RPMI8226 (cell line): ENCODE measurements around the gene SLN.

ENCODE experiments used
- DNase-seq: peaks from one replicate; pipeline ENCODE4 v3.0.0-alpha.2; 2015

The SLN gene

DNA sequence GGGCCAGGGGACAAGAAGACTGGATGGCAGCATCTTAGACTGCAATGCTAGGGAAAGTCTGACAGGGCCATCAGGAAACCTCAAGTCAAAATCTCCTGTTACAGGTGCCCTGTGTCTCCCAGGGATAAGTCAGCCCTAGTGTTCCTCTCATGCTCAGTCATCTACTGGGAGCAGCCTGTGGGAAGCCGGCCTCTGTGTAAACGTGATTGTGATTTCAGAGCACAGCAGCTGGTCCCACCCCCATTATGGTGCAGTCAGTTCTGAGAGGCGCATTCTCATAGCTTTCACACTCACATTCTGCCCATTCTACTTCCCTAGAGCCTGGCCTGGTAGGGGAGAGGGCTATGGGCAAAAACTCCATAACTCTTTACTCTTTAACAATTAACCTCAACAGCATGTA is 7.2 kb upstream of the SLN start:
- no peak for DNase-seq

DNA sequence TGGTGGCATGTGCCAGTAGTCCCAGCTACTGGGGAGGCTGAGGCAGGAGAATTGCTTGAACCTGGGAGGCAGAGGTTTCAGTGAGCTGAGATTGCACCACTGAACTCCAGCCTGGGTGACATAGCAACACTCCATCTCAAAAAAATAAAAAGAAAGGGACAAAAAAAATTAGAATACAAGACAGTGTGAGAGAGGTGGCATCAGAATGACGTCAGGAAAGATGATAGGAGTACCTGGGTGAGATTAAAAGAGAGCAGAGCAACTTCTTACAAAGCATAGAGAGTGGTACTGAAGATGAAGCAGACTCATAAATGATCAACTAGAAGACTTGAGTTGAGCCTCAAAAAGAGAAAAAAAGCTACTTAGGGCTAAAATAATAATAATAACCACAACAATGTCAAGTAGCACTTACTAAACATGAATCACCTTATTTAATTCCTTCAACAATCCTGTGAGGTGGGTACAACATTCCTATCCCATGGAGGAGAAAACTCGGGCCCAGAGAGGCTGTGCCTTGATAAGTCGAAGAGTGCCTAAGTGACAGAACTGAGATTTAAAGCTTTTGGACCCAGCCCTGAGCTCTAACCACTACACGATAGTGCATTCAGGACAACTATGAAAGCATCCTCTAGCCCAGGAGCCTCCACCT is 5.2 kb upstream of the SLN start:
- no peak for DNase-seq

DNA sequence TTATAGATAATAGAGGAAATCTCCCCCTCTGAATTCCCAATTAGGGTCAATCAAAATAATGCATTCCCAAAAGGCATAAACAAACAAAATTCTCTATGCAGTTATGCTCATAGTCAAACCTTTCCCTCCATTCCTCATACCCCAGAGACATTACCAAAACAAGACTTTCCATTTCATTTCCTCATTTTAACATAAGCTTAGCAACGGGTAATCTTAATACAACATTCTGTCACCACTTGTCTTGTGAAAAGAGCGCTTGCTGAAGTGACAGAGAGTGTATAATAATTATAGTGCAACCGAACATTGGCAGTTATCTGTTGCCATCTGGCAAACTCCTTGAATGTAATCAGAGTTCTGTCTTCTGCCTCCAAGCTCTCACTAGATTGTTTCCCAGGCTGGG is 1.2 kb upstream of the SLN start:
- DNase-seq = no peak

DNA sequence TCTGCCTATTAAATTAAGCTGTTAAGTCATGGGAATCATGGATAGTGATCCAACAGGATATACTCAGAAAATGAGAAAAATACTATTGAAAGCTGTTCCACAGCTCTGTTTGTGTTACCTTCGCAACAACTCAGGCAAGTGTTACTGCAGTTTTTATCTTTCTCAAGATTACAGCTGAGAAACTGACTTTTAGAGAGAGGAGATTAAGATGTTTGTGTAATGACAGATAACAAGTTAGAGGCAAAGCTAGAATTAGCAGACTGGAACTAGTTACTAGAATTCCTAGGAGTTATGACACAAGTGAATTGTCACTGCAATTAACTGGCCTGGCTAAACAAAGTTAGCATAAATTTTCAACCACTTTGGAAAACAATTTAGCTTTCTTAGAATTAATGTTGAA is 1.6 kb downstream of the SLN start:
- DNase-seq = no peak

DNA sequence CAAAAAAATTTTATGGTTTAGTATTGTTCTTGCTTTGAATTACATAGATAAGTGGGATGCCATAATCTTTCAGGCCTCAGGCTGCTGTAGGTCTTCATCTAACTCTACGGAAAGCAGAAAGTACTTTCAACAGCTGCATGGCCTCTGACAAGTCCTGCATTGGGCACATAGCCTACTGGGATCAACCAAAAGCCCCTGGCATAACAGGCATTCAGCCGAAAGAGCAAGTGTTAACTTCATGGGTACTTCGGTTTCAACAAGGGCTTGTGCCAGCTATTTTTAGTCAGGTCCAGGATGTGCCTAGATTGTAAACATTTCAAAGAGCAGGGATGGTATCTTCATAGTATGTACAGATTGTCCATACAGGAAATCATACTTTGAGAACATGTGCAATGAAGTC is 3.1 kb downstream of the SLN start:
- no peak for DNase-seq

DNA sequence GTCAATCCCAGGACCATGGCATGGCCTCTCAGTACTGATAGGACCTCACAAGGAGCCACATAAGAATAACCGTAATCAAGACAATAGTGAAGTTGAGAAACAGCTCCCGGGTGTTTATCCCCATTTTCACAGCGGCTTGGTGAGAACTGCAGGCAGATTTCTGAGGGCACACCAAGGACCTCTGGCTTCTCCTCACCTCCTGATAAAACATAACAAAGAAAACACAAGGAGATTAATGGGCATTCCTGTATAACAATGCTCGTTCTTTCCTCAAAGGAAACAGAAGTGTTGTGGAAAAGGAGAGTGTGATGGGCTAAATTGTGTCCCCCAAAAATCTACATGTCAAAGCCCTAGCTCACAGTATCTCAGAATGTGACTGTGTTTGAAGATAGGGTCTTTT is 4.0 kb downstream of the SLN start:
- DNase-seq = no peak

DNA sequence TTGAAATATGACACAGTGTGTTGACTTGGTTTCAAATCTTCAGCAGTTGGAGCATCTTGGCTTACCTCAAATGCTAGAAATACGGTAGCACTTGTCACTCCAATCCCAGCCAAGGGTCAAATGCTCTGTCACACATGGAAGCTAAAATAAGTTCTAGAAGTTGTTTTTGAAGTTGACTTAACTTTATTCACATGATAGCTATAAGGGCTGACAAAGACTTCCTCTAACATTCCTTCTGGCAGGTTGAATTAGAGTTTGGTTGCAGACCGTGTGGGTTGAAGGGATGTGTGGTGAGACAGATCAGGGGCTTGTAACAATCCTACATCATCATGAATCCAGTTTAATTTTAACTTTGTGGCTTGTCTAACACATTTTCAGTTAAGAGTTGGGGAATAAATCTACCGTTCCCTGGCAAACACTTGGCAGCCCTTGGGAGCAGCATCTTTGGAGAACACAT is 4.6 kb downstream of the SLN start:
- DNase-seq = no peak

DNA sequence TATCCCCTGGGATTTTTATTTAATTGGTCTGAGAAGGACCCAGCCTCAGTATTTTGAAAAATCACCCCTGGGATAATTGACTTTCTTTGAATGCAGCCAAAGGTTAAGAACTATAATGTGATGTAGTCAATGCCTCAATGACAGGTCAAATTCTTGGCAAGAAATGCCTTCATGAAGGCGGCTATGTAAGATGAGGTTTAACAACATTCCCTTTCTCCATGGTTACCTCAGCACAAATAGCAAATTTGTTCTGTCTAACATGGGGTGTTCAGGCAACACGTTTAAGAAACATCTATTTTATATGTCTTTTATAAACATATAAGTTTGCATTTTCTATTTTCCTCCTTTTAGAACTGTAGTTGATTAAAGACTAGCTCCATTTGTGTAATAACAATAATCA is 5.3 kb downstream of the SLN start:
- no peak for DNase-seq

DNA sequence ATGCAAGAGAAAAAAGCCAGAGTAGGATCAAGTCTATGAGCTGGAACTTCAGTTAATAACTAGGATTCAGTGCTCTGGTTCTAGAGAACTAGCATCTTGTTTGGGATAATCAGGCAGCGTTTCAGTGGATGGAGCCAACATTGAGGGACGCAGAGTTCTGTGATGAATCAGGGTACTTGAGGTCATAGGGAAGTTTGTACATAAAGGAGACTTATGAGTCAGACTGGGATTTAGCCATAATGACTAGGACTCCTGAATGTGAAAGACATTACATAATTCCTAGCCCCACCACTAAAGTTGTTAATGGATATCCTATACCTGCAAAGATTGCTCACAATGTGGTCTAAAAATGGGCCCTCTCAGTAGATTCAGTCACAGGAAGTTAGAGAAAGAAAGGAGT is 6.8 kb downstream of the SLN start:
- DNase-seq = no peak

DNA sequence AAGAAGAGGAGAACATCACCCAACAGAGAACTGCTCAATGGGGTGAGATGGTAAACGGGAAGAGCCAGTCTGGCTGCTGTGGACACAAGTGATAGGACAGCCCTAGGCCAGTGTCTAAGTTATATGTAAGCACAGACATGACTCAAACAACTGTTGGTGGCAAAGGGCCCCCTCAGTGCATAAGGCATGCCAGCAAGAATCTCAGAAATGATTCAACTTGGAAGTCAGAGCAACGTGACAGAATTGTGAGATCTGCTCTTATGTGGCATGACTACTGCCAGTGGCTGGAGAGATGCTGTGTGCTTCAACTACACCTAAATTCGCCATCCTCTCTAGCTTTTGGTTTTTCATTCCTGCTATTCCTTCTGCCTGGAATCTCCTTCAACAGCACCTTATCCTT is 7.4 kb downstream of the SLN start:
- DNase-seq = no peak

DNA sequence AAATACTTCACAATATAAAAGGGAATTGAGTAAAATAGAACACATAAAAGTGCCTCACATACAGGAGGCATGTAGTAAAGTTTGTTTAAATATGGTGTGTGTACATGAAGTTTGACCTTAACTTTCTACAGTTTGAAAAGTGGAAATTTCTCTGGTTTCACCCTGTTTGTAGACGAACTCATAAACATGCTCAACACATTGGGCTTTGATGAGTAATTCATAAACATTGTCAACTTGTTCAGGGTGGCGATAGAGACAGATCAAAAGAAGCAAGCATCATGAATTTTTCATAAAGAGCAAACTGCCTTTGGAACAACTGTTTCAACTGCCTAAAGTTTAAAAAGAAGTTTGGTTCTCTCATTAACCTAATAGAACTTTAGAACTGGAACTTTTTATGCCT is 9.1 kb downstream of the SLN start:
- no peak for DNase-seq

DNA sequence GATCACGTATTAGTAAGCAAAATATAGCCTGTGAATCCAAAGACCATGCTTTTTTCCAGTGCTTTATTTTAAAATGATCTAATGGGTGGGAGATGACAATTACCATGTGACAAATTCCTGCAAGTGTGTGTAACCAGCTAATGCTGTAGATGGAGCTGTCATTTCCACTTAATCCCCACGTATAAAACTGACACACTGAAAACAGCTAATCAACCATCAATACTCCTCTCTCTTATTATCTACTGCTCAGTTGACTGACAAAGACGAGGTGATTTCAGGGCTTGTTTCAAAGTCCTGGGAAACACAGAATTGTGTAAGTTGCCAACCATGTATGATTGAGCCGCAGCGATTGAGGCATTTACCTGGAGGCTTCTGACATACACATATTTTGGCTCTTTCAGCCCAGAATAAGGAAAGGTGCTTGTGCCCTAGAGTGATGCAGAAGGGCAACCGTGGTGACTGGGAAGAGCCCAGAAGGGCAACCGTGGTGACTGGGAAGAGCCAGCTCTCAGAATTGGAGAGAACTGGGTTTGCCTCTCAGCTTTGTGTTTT is 9.7 kb downstream of the SLN start:
- no peak for DNase-seq

DNA sequence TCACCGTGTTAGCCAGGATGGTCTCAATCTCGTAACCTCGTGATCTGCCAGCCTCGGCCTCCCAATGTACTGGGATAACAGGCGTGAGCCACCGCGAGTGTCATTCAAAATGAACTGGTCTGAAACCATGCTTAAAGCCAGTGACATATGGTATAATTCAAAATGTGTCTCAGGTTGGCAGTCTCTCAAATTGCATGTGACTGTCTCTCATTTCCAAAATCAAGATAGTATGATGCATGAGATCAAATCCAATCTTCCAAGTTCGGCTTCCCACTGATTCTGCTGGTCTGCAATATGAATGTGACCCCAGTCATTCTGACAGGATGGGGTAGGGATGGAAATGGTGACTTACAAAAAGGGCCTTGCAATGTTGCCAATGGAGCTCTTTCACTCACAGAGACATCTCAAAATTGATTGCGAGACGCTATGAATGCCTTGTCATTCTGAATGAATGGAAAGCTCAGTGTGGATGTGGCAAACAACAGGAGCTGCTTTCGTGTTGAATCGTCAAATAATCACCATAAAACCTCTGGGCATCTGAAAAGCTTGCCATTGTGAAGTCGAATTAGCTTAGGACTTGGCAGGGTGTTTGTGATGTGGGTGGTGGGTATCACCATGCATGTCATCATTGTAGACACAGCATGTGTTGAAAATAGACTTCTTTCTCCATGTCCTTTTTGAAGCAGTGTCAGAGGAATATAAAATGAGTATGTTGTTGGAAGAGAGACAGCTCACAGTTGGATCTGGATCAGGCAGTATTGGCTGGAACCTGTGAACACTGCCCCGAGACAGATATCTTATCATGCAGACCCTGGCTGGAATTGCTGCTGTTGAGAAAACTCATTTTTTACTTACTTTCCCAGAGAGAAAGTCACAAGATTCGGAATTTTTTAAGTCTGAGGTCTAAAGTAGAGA is 12.2 kb downstream of the SLN start:
- no peak for DNase-seq

DNA sequence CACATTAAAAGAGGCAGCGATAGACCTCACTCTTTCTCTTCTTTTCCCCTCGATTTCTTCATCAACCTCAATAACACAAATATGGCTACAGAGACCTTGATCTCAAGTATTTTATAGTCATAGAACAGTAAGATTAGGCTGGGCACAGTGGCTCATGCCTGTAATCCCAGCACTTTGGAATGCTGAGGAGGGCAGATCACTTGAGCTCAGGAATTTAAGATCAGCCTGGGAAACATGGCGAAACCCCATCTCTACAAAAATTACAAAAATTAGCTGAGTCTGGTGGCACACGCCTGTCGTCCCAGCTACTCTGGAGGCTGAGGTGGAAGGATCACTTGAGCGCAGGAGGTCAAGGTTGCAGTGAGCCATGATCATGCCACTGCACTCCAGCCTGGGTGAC is 14.6 kb downstream of the SLN start:
- DNase-seq = no peak

DNA sequence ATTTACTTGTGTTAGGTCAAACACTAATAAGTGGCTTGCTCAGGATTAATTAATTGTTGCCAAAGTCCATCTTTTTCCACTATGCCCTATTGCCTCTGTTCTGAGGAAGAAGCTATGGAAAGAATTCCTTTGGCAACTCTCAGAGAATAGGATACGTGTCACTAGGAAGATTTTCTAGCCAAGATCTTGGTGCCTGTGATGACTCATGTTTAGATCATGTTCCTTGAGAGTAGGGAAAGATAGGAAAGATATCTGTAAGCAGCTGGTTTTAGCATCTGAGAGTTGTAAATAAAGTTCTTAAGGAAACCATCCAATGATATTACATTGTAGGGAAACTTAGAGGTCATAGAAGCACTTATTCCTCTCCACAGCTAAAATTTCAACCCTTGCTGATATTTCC is 15.7 kb downstream of the SLN start:
- no peak for DNase-seq

DNA sequence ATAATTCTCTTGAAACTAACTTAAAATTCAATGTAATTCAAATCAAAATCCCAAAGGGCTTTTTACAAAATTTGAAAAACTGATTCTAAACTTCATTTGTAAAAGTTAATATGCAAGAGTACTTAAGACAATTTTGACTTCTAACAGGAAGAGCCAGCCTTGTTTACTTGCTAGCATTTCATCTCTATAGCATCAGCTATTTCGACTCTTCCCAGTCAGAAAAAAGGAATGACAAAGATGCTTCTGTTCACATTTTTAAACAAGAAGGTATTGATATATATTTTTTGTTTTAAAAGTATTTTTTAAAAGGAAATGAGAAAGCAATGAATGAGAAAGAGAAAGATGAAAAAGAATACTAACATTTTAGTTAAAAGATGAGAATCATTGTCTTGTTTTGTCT is 16.4 kb downstream of the SLN start:
- no peak for DNase-seq

DNA sequence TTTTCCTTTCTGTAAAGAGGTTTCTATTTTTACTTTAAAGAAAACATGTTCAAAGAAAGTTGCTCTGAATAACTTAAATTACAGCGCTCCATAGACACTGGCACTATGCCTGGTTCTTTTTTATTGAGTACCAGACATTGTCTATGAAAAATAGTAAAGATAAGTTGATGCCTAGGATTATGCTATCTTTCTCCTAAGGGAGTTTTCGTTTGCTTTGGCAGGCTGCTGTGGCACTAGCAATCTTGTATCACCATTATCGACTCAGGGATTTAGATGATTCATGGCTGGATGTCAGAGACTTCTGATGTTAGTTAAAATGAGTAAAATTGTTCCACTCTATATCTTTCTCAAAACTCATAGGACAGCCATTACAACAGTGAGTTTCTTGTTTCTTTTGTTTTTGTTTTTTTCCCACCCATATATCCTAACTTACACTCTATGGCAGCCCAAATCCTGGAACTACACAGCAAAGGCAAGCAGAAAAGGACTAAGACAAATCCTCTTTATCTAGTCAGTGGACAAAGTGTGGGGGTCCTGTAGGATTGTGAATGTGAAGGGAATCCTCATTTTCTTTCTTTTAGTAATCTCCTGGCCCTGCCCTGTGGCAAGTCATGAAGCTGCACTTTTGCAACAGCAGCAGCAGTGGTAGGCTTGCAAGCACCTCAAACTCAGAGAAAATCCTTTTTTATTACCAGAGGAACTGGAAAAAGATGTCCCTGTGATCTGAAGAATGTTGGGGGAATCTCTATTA is 20.7 kb downstream of the SLN start:
- DNase-seq = no peak

DNA sequence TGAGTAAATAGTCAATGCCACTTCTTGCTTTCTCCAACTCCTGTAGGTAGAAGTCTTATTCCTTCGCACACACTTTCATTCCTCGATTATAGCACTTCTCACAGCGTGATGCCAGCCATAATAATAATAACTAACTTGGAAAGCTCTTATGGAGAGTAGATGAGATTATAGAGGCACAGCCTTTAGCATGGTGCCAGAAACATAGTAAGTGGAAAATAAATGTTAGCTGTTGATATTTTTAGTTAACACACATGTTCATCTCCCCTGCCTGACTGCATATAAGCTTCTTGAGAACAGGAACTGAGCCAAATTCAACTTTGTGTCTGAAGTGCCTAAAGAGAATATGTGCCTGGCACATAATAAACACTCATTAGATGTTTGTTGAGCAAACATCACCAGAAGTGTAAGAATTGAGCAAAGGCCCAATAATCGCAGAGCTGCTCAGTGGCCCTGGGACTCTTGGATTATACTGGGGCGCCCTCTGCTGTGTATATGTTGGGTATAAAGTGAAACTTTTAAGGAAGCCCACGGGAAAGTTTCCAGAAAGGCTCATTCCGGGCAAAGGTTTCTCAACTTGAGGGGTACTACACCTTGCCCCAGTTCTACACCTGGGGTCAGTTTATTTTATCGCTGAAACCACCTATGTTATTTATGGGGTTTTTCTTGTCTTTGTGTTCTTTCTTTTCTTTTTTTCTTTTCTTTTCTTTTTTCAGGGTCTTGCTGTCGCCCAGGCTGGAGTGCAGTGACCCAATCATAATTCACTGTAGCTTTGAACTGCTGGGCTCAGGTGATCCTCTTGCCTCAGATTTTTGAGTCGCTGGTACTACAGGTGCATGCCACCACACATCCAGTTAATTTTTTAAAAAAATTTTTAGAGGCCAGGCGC is 22.3 kb downstream of the SLN start:
- peak; percentile 79 for DNase-seq

DNA sequence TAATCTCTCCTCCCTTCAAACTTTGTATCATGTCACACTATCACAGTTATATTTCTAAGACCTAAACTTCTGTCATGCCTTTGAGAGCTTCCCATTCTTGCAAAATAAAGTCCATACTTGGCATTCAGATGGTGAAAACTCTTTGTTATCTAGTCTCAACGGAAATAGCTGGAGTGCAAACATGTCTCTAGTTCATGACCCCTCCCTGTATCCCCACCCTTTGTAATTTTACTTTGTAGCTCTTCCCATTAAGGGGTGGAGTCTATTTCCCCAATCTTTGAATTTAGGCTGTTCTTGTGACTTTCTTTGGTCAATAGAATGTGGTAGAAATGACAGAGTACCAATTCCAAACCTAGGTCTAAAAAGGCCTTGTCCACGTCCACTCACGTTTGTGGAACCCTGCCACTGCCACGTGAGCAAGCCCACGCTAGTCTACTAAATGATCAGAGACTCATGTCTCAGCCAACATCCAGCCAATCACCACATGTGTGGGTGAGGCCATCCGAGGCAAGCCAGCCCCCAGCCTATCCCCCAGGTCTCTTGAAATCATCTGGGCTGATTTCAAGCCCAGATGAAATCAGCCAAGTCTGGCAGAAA is 23.4 kb downstream of the SLN start:
- DNase-seq = no peak

DNA sequence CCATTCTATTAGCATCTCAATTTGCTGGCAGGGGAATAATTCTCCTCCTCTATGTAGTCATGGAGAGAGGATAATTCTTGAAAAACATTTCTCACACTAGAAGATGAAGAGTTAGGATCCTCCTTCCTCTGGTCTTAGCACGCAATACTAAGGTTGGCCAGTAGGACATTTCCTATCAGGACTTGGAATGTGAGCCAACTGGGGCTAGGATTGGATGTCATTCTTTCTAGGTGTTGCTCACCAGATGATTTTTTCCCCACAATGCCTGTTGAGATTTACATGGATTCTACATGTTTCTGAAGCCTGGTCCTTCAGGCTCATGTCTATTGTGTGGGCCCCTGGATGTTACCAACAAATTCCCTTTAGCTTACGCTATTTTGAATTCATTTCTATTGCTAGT is 28.0 kb downstream of the SLN start:
- no peak for DNase-seq

DNA sequence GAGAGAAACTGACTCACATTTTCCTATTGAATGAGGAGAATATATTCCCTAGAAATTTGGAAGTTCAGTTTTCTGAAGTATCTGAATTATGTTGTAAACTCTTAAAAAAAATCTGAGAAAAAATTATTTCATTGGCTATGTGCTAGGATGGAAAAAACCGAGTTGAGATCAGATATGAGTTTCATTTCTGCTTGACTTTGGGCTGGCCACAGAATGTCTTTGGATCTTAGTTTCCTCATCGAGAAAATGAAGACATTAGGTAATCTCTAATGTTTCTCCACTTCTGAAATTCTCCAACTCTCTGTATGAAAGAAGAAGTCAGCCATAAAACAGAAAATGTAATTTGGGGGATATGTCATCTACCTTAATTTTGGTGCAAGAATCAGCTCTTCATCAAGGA is 28.8 kb downstream of the SLN start:
- no peak for DNase-seq

DNA sequence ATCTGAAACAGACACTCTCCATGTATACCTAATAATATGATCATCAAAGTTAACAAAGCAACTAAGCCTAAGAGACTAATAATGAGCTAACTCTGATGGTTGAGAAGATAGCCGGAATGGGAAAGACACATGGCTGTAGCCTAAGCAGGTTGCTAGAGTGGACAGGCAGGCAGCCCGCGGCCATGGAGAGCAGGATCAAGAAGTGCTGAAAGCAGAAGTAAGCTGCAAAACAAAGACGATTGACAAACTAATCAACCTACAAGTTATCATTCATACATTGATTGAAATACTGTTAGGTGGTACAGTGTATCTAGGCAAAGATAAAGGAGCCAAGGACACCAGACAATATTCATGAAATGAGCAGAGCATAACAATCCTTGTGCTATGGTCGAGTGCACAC is 29.3 kb downstream of the SLN start:
- no peak for DNase-seq
